ENCODE results near the gene FOXRED2. TPM values are rescaled to one million over a fixed set of nuclear protein-coding genes. Genes with fewer than 3 reads are reported as not detected.

FOXRED2 gene
- total RNA-seq, 2 experiments from 2014 or later: 22.6 to 48.3 TPM

DNA sequence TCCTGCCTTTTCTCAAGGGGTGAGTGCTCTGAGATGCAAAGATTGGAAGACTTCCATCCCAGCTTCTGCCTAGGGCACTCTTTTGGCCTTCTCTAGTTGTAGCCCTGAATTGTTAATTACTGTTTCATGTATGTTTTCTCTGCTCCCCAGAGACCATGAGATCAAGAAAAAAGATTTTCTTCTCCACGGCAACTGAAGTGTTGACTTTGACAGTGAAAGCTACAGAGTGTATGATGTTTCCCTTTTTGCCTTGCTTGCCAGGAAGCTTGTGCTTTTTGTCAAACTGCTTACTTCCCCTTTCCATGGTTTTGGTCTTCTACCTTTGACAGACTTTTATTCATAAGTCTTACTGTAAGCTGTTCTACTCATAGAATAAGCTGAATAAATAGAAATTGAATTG, 45.4 kb upstream of the FOXRED2 start:
- H3K36me3 ChIP-seq (ENCODE audit: insufficient read depth, low read length): no peaks in the 10 kb centered on the region
- peak; percentile 83 for DNase-seq (ENCODE audit: low spot score)
- no peaks in the 10 kb centered on the region for H3K9me2 ChIP-seq (ENCODE audit: insufficient read depth, low read length)
- peaks cover 36% of the 10 kb centered on the region for H3K4me1 ChIP-seq (ENCODE audit: insufficient read depth, low read length, poor library complexity, severe bottlenecking)
- BruUV-seq (replicated peaks): no TSS peak
- no peaks in the 10 kb centered on the region for H3K9me3 ChIP-seq (ENCODE audit: low read length)
- no peak for TF ChIP-seq EZH2phosphoT487 (IDR thresholded peaks at IDR 0.05; ENCODE audit: borderline replicate concordance, low read depth, low read length)
- TF ChIP-seq, protein P1, sequence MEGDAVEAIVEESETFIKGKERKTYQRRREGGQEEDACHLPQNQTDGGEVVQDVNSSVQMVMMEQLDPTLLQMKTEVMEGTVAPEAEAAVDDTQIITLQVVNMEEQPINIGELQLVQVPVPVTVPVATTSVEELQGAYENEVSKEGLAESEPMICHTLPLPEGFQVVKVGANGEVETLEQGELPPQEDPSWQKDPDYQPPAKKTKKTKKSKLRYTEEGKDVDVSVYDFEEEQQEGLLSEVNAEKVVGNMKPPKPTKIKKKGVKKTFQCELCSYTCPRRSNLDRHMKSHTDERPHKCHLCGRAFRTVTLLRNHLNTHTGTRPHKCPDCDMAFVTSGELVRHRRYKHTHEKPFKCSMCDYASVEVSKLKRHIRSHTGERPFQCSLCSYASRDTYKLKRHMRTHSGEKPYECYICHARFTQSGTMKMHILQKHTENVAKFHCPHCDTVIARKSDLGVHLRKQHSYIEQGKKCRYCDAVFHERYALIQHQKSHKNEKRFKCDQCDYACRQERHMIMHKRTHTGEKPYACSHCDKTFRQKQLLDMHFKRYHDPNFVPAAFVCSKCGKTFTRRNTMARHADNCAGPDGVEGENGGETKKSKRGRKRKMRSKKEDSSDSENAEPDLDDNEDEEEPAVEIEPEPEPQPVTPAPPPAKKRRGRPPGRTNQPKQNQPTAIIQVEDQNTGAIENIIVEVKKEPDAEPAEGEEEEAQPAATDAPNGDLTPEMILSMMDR (conservative IDR thresholded peaks at IDR 0.05; ENCODE audit: low read length): no peak
- H3K4me3 ChIP-seq (ENCODE audit: low read depth, low read length, poor library complexity, severe bottlenecking): peak overlapping the region; percentile 38
- H3K27ac ChIP-seq (ENCODE audit: low read depth, low read length, poor library complexity, severe bottlenecking): peak overlapping the region; percentile 58
- intact Hi-C loops (cut with micrococcal nuclease; ENCODE audit: unreplicated experiment): no loop called here
- H3K79me2 ChIP-seq (ENCODE audit: insufficient read depth, low read depth, low read length): no peaks in the 10 kb centered on the region
- ChIA-PET CTCF (ENCODE audit: unreplicated experiment) (interaction anchor here (0.8 kb wide), 2 partner anchors 143 to 190 kb away, joined by 3 read pairs; no protein-coding TSS in a partner anchor), POLR2A (interaction anchor here (0.6 to 1.6 kb wide), 4 partner anchors 23 to 1706 kb away, joined by 3 to 9 read pairs (median 3); partner anchors contain the start of gene IFT27)
- no peaks in the 10 kb centered on the region for H4K20me1 ChIP-seq (ENCODE audit: insufficient read depth, low read length)
- peak overlapping the region; percentile 56 for H3K4me2 ChIP-seq (ENCODE audit: low read length)
- peak overlapping the region; percentile 57 for H2AFZ ChIP-seq (ENCODE audit: low read length)

DNA sequence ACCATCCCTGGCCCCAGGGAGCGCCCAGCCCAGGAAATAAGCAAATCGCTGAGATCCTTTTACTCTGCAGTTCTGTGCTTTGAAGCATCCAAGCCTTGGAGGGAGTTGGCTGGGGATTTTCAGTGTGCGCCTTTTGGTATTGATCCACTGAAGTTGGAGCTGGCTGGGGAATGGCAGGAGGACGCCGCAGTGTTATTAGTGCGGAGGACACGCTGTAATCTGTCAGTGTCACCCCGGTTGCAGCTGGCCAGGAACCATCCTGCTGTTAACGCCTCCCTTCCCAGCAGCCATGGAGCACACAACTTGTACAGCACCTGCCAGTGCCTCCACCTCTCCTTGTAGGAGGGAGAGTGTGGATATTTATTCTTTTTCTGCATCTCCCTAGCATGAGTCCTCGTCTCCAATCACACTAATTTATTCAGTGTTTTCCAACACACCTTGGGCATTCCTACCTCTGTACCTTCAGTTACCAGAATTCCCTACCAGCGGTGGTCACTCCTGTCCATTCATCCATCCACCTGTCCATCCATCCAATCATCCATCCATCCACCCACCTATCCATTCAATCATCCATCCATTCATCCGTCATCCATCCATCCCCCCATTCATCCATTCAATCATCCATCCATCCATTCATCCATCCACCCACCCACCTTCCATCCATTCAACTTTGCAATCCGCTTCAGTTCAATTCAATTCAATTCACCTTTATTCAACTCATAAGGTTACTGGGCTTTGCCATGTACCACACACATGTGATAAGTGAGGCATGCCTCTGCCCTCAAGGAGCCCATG, 44.1 kb upstream of the FOXRED2 start:
- H3K27ac ChIP-seq (ENCODE audit: low read depth, low read length, poor library complexity, severe bottlenecking): no peak overlapping the region
- CTCF ChIA-PET (ENCODE audit: unreplicated experiment): no interaction called here

More for the DNA sequence above, 44.1 kb upstream of the FOXRED2 start:
- H3K36me3 ChIP-seq (ENCODE audit: insufficient read depth, low read length): no peaks in the 10 kb centered on the region
- no peak overlapping the region for H2AFZ ChIP-seq (ENCODE audit: low read length)
- no peaks in the 10 kb centered on the region for H4K20me1 ChIP-seq (ENCODE audit: insufficient read depth, low read length)
- H3K4me1 ChIP-seq (ENCODE audit: insufficient read depth, low read length, poor library complexity, severe bottlenecking): peaks cover 39% of the 10 kb centered on the region
- DNase-seq (ENCODE audit: low spot score): no peak
- no peaks in the 10 kb centered on the region for H3K79me2 ChIP-seq (ENCODE audit: insufficient read depth, low read depth, low read length)
- BruUV-seq (replicated peaks): no TSS peak
- no peaks in the 10 kb centered on the region for H3K9me3 ChIP-seq (ENCODE audit: low read length)
- TF ChIP-seq, protein P1 (conservative IDR thresholded peaks at IDR 0.05; ENCODE audit: low read length): no peak
- no peak for TF ChIP-seq EZH2phosphoT487 (IDR thresholded peaks at IDR 0.05; ENCODE audit: borderline replicate concordance, low read depth, low read length)
- H3K4me2 ChIP-seq (ENCODE audit: low read length): no peak overlapping the region
- no peak overlapping the region for H3K4me3 ChIP-seq (ENCODE audit: low read depth, low read length, poor library complexity, severe bottlenecking)
- POLR2A ChIA-PET: no interaction called here
- H3K9me2 ChIP-seq (ENCODE audit: insufficient read depth, low read length): no peaks in the 10 kb centered on the region
- intact Hi-C loops (cut with micrococcal nuclease; ENCODE audit: unreplicated experiment): no loop called here

All from OCI-LY7 (cell line).